Colonic mucosa (tissue), 4 donors: ENCODE measurements around the gene SH3PXD2A. TPM values are rescaled to one million over a fixed set of nuclear protein-coding genes. Genes with fewer than 3 reads are reported as not detected.

ENCODE experiments used
- DNase-seq: peaks from one replicate; pipeline ENCODE4 v3.0.0-alpha.2; 2020
- H3K27ac ChIP-seq: fragments of 200-600 bp; one replicate; pipeline ENCODE4 v1.8.0; 2021
- H3K27me3 ChIP-seq: fragments of 200-600 bp; one replicate; pipeline ENCODE4 v1.8.0; 2021
- H3K36me3 ChIP-seq: fragments of 200-600 bp; one replicate; pipeline ENCODE4 v1.8.0; 2021
- H3K4me1 ChIP-seq: fragments of 200-600 bp; one replicate; pipeline ENCODE4 v1.8.0; 2021; ENCODE audit warnings: mild to moderate bottlenecking
- H3K4me3 ChIP-seq: fragments of 200-600 bp; one replicate; pipeline ENCODE4 v1.8.0; 2021
- H3K9ac ChIP-seq, 2 donors: one replicate each; pipeline ENCODE4 v1.7.0; 2013; ENCODE audit warnings: control low read depth in 2 of 2, low read depth in 2 of 2, low read length in 2 of 2
- H3K9me3 ChIP-seq: fragments of 200-600 bp; one replicate; pipeline ENCODE4 v1.8.0; 2021
- intact Hi-C: fragments of 100-400 bp; cut with DNase I; formaldehyde crosslinking; loops from one replicate; pipeline ENCODE4 v1.14.1; 2022
- total RNA-seq, 2 donors: library from RNA; stranded (reverse); fragmentation: NEBNext Ultra II Directional in 1 of 2; extraction: Animal tissue kit (Norgen Biotek cat#: 25700) in 1 of 2; gene quantifications; one replicate each; pipeline ENCODE4 v1.2.1, GENCODE V29; 2021
- TF ChIP-seq, protein P1 (sequence below): fragments of 200-600 bp; IDR thresholded peaks from one replicate; pipeline ENCODE4 v1.8.0; 2022; ENCODE audit warnings: antibody characterized with exemption, mild to moderate bottlenecking
- donor health status: healthy.
- donor health status: DM: no; HTN: no; CAD: no.
- donor health status: DM: no; HTN: no; CAD: no.

SH3PXD2A gene
- total RNA-seq, 2 donors from 2014 or later: 37.5 to 40.8 TPM

DNA sequence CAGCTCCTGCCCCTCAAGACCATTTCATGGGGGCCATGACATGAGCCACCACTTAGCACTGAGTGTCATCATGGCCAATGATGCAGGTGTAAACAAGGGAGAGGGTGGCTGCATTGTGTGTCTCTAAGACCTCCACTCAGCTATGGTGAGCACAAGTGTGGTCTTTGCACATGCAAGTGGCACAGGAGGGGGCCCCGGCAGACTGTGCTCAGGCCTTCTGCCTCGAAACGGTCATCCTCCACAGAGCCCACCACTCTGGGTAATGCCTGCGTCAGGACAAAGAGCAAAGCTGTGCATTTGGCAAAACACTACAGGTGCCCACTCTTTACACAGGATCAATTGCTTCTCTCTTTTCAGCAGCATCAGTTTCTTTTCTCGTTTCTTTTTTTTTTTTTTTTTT lies 125.5 kb downstream of the SH3PXD2A start:
- H3K36me3 ChIP-seq: no peaks in the 10 kb centered on the region
- TF ChIP-seq, protein P1, sequence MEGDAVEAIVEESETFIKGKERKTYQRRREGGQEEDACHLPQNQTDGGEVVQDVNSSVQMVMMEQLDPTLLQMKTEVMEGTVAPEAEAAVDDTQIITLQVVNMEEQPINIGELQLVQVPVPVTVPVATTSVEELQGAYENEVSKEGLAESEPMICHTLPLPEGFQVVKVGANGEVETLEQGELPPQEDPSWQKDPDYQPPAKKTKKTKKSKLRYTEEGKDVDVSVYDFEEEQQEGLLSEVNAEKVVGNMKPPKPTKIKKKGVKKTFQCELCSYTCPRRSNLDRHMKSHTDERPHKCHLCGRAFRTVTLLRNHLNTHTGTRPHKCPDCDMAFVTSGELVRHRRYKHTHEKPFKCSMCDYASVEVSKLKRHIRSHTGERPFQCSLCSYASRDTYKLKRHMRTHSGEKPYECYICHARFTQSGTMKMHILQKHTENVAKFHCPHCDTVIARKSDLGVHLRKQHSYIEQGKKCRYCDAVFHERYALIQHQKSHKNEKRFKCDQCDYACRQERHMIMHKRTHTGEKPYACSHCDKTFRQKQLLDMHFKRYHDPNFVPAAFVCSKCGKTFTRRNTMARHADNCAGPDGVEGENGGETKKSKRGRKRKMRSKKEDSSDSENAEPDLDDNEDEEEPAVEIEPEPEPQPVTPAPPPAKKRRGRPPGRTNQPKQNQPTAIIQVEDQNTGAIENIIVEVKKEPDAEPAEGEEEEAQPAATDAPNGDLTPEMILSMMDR: no peak

DNA sequence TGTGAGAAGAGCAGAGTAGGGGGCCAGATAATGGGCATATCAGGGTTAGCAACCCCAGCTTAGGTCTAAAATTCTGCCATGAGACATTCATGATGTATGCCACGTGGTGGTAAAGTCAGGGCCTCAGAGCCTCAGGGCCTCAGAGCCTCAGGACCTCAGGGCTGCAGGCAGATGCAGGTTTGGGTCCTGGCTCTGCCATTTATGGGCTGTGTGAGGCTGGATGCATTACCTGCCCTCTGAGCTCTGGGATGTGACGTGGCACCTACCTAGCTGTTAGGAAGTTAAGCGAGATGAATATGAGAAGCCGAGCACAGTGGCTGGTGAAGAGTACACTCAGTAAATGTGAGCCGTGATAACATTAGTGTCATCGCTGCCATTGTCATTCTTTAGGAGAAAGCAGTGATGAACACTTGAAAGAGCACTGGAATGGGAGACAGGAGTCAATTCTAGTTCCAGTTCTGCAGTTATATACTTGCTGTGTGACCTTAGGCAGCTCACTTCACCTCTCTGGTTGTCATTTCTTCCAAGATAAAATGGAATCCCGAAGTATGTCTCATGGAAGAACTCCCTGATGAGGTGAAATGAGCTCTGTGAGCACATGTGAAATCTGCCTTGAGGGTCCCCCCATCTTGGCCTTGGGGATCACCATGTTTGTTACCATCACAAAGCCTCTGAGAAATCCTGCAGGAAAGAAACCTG lies 127.2 kb downstream of the SH3PXD2A start:
- Histone ChIP-seq H3K36me3 (no peaks in the 10 kb centered on the region), H3K9ac (no peak overlapping the region), H3K27ac (no peak overlapping the region), H3K9me3 (no peaks in the 10 kb centered on the region), H3K27me3 (no peaks in the 10 kb centered on the region), H3K4me1 (peaks cover 6% of the 10 kb centered on the region), H3K4me3 (no peak overlapping the region)
- TF ChIP-seq, protein P1: no peak
- DNase-seq: no peak
- intact Hi-C loops: no loop called here

More for the DNA sequence above, 125.5 kb downstream of the SH3PXD2A start:
- Histone ChIP-seq H3K27ac (no peak overlapping the region), H3K9me3 (no peaks in the 10 kb centered on the region), H3K4me1 (peaks cover 6% of the 10 kb centered on the region), H3K4me3 (no peak overlapping the region), H3K9ac (no peak overlapping the region), H3K27me3 (no peaks in the 10 kb centered on the region)
- DNase-seq: no peak
- intact Hi-C loops: no loop called here

DNA sequence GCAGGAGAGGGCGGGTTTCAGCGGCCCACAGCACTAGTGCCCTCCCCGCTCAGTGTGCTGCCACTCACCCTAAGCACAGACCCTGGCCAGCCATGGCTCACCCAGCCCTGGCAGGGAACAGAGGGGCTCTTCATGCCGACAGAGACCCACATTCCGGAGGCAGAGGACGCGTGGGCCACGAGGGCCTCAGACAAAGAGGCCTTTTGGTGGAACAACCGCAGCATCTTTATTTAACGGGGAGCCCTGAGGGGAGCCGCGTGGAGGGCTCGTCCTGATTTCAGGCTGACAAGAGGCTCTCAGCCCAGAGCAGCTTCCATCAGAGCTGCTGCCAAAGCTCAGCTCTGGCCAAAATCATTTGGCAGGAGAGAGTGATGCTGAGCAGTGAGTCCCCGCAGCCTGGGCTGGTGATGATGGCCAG lies 127.8 kb downstream of the SH3PXD2A start:
- Histone ChIP-seq H3K4me3 (no peak overlapping the region), H3K4me1 (peaks cover 4% of the 10 kb centered on the region), H3K27me3 (no peaks in the 10 kb centered on the region), H3K36me3 (no peaks in the 10 kb centered on the region), H3K9ac (no peak overlapping the region), H3K27ac (no peak overlapping the region), H3K9me3 (no peaks in the 10 kb centered on the region)
- no peak for DNase-seq
- intact Hi-C loops: no loop called here
- TF ChIP-seq, protein P1: no peak

DNA sequence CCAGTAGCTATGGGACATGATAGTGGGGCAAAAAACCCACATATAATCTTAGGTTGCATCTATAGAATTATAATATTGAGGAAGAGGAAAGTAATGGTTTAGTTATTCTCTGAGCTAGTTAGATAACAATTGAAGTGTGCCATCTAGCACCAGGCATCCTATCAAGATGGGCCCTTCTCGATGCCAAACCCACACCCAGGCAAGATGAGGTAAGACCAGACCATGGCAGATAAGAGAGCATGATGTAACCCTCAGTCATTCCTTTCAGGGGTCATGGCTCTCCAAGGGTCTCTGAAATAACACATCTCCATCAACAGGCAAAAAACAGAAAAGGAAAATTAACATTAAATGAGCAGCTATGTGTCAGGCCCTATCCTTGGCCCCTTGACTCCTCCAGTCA lies 128.7 kb downstream of the SH3PXD2A start:
- TF ChIP-seq, protein P1: no peak
- no peaks in the 10 kb centered on the region for H3K4me1 ChIP-seq
- no peaks in the 10 kb centered on the region for H3K36me3 ChIP-seq
- H3K9me3 ChIP-seq: no peaks in the 10 kb centered on the region
- no peak overlapping the region for H3K9ac ChIP-seq
- no peaks in the 10 kb centered on the region for H3K27me3 ChIP-seq
- no peak overlapping the region for H3K4me3 ChIP-seq
- no peak for DNase-seq
- no peak overlapping the region for H3K27ac ChIP-seq
- intact Hi-C loops: no loop called here

DNA sequence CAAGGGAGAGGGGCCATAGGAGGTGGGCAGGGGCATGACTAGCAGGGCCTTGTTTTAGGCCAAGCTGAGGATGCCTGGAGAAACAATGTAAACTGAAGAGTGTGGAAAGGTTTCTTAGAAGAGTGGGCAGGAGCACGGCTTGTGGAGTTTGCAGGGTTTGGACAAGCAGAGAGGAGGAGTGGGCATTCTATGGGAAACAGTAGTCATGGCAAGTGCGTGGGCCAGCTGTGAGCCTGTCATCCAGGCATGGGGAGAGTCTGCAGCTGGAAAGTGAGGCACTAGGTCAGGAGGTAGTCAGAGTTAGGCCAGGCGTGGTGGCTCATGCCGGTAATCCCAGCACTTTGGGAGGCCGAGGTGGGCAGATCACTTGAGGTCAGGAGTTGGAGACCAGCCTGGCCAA lies 130.1 kb downstream of the SH3PXD2A start:
- Histone ChIP-seq H3K4me3 (no peak overlapping the region), H3K4me1 (no peaks in the 10 kb centered on the region), H3K9ac (no peak overlapping the region), H3K9me3 (no peaks in the 10 kb centered on the region), H3K27me3 (no peaks in the 10 kb centered on the region), H3K36me3 (no peaks in the 10 kb centered on the region), H3K27ac (no peak overlapping the region)
- TF ChIP-seq, protein P1: no peak
- intact Hi-C loops: no loop called here
- no peak for DNase-seq
